Measurements from ENCODE around the gene CNGA1.
"Not testable (repeated sequence)": the region's sequence is repeated elsewhere in the genome, so short reads cannot be mapped to it uniquely, and the experiment has no call there.

The CNGA1 gene

GRCh38 chr4:48032721-48033120, 16.2 kb upstream of the CNGA1 start:
- Histone ChIP-seq H3K27ac (no peak overlapping the region), H3K4me3 (no peak overlapping the region)

- no peak overlapping the region for H3K4me3 ChIP-seq
- no peak overlapping the region for H3K27ac ChIP-seq
Observed at GRCh38 chr4:48031802-48032525, 15.5 kb upstream of the CNGA1 start.

- Histone ChIP-seq H3K4me3 (no peak overlapping the region), H3K27ac (no peak overlapping the region)
Observed at GRCh38 chr4:48030470-48030869, 14.0 kb upstream of the CNGA1 start.

GRCh38 chr4:48028696-48029095, 12.2 kb upstream of the CNGA1 start:
- Histone ChIP-seq H3K27ac (no peak overlapping the region), H3K4me3 (no peak overlapping the region)

GRCh38 chr4:48027653-48028052, 11.2 kb upstream of the CNGA1 start:
- Histone ChIP-seq H3K4me3 (no peak overlapping the region), H3K27ac (no peak overlapping the region)

- no peak overlapping the region for H3K4me3 ChIP-seq
- H3K27ac ChIP-seq: no peak overlapping the region
Observed at GRCh38 chr4:48025005-48025404, 8.5 kb upstream of the CNGA1 start.

GRCh38 chr4:48024522-48024921, 8.0 kb upstream of the CNGA1 start:
- Histone ChIP-seq H3K27ac (no peak overlapping the region), H3K4me3 (no peak overlapping the region)

GRCh38 chr4:48022192-48022799, 5.8 kb upstream of the CNGA1 start:
- Histone ChIP-seq H3K27ac (no peak overlapping the region), H3K4me3 (no peak overlapping the region)

- no peak overlapping the region for H3K4me3 ChIP-seq
- no peak overlapping the region for H3K27ac ChIP-seq
Observed at GRCh38 chr4:48021100-48021499, 4.6 kb upstream of the CNGA1 start.

- H3K4me3 ChIP-seq: peak overlapping the region in 3 of 7 experiments; percentile 53 to 67 (median 54)
Observed at GRCh38 chr4:48018112-48018511, 1.6 kb upstream of the CNGA1 start.

GRCh38 chr4:48017108-48017571, 659 bp upstream of the CNGA1 start:
- H3K27ac ChIP-seq: peak overlapping the region in 20 of 21 experiments; percentile 59 to 92 (median 86)
- peak overlapping the region; percentile 21 to 67 (median 51) for H3K4me3 ChIP-seq

More at GRCh38 chr4:48018112-48018511, 1.6 kb upstream of the CNGA1 start:
- H3K27ac ChIP-seq: peak overlapping the region in 4 of 21 experiments; percentile 14 to 90 (median 50)

GRCh38 chr4:48015678-48016077, 803 bp downstream of the CNGA1 start:
- peak overlapping the region; percentile 31 to 92 (median 79) for H3K27ac ChIP-seq
- H3K4me3 ChIP-seq: peak overlapping the region in 6 of 7 experiments; percentile 21 to 67 (median 52)

- H3K27ac ChIP-seq: peak overlapping the region in 20 of 21 experiments; percentile 31 to 92 (median 80)
- H3K4me3 ChIP-seq: no peak overlapping the region
Observed at GRCh38 chr4:48015216-48015615, 1.3 kb downstream of the CNGA1 start.

GRCh38 chr4:48012824-48013223, 3.7 kb downstream of the CNGA1 start:
- no peak overlapping the region for H3K4me3 ChIP-seq
- H3K27ac ChIP-seq: no peak overlapping the region

- Histone ChIP-seq H3K4me3 (no peak overlapping the region), H3K27ac (no peak overlapping the region)
Observed at GRCh38 chr4:48011722-48012121, 4.8 kb downstream of the CNGA1 start.

GRCh38 chr4:48010906-48011305, 5.6 kb downstream of the CNGA1 start:
- H3K4me3 ChIP-seq, H3K27ac ChIP-seq: not testable (repeated sequence)

- Histone ChIP-seq H3K4me3 (no peak overlapping the region), H3K27ac (no peak overlapping the region)
Observed at GRCh38 chr4:48008021-48008596, 8.4 kb downstream of the CNGA1 start.

GRCh38 chr4:48005781-48006180, 10.7 kb downstream of the CNGA1 start:
- no peak overlapping the region for H3K27ac ChIP-seq
- no peak overlapping the region for H3K4me3 ChIP-seq

- H3K27ac ChIP-seq, H3K4me3 ChIP-seq: not testable (repeated sequence)
Observed at GRCh38 chr4:48003568-48003967, 12.9 kb downstream of the CNGA1 start.

- no peak overlapping the region for H3K27ac ChIP-seq
- H3K4me3 ChIP-seq: no peak overlapping the region
Observed at GRCh38 chr4:48002267-48002666, 14.2 kb downstream of the CNGA1 start.

- no peak overlapping the region for H3K4me3 ChIP-seq
Observed at GRCh38 chr4:47996021-47996420, 20.5 kb downstream of the CNGA1 start.

More at GRCh38 chr4:47996021-47996420, 20.5 kb downstream of the CNGA1 start:
- no peak overlapping the region for H3K27ac ChIP-seq
